Measurements from ENCODE around the gene UQCC2.

The UQCC2 gene

DNA sequence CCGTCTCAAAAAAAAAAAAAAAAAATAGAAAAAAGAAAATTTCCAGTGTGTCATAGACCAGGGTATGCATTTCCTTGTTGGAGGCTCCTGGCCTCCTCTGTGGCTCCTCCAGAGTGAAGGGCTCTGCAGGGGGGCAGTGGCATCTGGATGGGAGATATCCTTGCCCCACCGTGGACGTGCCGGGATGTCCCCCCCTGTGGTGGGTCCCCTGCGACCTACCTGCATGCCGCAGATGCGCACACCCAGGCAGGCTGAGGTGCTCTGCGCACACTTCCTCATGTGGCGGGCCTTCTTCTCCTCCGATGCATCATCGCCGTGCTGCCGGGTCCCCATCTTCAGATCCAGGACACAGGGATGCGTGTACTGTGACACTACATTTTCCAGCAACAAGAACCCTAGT lies 13.7 kb upstream of the UQCC2 start:
- DNase-seq, result no peak

DNA sequence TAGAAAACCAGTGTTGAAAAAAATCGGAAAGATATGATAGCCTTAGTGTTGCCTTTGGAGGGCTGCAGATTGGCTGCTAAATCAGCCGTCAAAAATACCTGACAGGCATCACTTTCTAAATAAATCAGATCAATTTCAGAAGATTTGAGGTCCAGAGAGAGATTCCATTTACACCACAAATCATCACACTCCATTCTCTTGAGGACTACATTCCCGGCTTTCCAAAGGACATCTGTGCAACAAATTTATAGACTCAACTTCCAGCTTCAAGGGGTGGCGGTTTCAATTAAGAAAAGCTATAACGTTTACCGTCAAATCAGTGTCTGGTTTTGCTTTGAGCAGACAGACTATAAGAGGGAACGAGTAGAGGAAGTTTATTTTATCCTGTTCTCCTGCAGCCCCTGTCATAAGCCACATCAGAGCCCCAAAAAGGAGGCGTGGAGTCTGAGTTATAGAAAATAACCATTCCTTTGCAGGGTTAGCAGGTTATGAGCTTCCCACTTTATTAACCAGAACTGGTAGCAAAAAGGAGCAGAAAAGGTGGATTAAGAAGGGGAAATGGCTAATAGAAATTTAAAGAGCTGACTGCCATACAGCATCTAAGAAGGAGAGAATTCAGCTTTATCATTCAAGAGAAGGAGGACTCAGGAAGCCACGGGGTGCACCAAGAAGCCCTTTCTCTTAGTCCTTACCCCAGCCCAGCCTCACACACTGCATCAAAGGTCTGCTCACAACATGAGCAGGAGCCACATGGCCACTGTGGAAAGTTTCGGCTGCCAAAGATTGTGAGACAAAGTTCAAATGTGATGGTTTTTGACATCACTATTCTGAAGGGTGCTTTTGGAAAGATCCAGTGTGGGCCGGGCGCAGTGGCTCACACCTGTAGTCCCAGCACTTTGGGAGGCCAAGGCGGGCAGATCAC lies 12.9 kb upstream of the UQCC2 start:
- no peak for DNase-seq

DNA sequence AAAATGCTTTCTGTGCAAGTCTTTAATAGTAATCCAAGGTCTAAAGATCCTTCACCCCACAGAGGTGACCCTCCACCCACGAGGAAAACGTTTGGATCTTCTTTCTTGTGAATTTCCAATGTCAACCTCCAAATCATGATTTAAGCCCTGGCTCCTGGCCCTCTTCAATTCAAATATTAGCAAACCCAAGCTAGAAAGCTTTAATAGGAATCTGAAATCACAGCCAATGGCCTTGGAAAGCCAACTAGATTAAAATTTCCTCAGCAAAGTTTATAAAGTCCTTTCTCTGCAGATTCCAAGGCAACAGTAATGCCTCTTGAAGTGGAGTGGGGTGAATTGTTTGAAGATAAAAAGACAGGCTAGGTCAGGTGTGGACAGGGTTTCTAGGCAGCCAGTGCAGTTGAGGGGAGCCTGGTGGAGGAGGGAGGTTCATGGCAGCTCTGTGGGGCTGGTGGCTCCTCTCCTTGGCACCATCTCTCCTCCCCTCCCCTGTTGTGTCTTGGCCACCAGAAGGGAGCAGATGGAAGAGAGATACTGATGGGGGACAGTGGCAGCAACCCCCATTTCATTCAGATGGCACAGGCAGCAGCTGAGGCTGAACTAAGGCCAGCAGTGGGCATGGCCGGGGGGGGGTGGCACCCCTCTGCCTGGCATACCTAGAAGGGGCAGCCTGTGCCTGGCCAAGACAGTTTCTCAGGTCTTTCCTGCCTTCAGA lies 12.0 kb upstream of the UQCC2 start:
- no peak for DNase-seq

- DNase-seq, result no peak
Measured at GRCh38 chr6:33722103-33722623, 10.7 kb upstream of the UQCC2 start.

DNA sequence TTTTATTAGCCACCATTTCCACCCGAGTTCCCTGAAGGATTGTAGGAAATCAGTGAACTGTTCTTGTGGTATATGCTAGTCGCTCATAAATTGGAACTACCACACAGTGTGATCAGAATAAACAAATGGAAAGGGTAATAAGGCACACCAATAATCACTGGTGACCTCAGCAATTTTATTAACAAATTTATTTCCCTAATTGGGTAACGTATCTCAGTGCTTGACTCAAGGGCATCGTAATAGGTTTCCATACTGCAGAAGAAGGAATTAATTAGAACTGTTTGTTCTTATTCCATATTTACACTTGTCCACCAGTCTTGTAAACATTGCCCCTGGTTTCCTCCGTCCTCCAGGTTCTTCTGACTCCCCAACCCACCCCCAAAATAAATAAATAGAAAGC lies 10.0 kb upstream of the UQCC2 start:
- no peak for DNase-seq

- DNase-seq, result no peak
Measured at GRCh38 chr6:33720998-33721397, 9.5 kb upstream of the UQCC2 start.

GRCh38 chr6:33719326-33719987 lies 8.0 kb upstream of the UQCC2 start:
- DNase-seq, result no peak

GRCh38 chr6:33718713-33719112 lies 7.2 kb upstream of the UQCC2 start:
- DNase-seq, result no peak

DNA sequence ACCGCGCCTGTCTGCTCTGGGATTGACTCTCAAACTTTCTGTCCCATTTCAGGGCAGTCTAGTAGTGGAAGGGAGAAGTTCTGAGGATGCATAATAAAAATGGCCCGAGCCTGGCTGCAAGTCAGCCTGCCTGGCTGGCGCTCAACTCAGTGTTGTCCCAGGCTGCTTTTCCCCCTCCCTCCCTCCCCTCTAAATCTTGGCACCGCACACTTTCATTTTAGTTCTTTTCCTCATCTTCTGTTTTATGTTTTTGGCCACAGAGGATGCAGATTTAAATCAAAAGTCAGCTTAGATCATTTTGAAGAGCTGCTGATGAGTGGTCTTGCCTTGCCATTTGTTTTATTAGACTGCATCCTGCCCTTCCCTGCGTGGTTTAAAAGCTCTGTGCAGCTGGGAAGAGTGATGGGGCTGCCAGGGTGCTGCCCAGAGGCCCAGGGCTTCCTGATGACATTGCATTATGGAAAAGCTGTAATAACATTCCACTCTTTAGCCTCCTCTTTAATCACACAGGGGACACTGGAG lies 6.5 kb upstream of the UQCC2 start:
- no peak for DNase-seq

GRCh38 chr6:33716890-33717632 lies 5.6 kb upstream of the UQCC2 start:
- peak; percentile 21 for DNase-seq

DNA sequence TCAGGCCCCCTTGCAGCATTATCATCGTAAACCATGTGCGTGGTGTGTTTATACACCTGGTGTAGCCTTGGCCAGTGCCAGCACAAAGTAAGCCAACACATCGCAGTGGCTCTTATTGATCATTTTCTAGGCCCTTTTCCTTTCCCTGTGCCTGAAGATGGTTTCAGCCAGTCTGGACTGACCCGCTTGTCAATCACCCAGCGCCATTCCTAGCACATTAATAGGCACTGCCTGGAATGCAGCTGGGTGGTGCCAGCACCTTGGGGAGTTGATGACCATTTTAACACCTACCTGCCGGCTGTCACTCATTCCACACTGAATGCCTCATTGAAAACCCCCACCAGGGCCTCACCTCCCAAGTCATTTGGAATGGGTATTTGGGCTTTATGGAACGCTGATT lies 4.9 kb upstream of the UQCC2 start:
- peak; percentile 38 for DNase-seq

DNA sequence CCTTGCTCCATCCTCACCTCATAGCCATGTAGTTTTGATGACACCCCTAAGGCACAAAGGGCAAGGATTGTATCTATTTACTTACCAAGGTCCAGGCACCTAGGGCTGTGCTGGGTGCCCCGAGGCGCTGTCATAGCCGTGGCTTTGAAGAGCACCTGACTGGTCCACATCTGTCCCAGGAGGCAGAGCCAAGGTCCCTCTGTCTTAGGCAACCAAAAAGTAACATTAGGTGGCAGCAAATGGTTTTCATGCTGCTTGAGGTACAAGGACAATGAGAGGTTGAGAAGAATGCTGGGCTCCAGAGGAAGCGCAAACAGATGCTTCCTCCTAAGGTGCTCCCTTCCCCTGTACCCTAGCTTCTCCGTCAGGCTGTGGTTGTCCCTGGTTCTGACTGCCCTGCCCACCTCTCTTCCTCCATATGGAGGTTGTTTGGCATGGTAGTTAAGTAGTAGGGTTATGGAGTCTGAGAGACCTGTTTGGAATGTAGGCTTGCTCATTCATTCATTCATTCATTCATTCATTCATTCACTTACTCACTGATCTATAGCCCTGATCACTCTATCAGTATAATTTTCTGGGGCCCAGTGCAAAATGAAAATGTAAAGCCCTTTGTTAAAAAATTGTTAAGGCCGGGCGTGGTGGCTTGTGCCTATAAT lies 3.0 kb upstream of the UQCC2 start:
- DNase-seq, result no peak

GRCh38 chr6:33713786-33714185 lies 2.3 kb upstream of the UQCC2 start:
- DNase-seq, result no peak

DNA sequence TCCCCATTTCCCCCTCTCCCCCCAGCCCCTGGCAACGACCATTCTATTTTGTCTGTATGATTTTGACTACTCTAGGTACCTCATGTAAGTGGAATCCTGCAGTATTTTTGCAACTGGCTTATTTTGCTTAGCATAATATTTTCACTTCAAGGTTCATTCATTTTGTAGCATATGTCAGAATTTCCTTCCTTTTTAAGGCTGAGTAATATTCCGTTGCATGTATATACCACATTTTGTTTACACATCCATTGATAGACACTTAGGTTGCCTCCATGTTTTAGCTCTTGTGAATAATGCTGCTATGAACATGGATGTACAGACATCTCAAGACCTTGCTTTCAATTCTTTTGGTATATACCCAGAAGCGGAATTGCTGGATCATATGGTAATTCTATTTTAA lies 1.4 kb upstream of the UQCC2 start:
- no peak for DNase-seq

GRCh38 chr6:33710296-33711121 lies 991 bp downstream of the UQCC2 start:
- peak; percentile 48 for DNase-seq

- no peak for DNase-seq
Measured at GRCh38 chr6:33709605-33710295, 1.8 kb downstream of the UQCC2 start.

GRCh38 chr6:33708516-33709204 lies 2.8 kb downstream of the UQCC2 start:
- DNase-seq, result no peak

DNA sequence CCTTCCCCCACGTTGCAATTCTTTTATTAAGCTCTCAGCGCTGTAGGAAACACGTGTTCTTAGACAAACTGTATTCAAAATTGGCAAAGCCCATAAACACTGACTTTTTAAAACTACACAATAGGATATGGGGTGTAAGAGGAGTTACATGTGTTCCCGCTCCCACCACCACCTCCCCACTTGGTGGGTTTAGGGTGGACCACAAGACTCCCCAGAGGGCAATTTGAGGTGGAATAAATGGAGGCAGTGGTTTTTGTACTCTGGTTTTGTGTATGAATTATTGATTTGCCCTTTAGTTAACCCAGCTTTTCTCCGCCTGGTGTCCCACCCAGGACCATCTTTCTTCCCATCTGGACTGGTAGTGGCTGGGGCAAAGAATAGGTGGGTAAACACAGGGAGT lies 3.7 kb downstream of the UQCC2 start:
- DNase-seq, result no peak

GRCh38 chr6:33705955-33706725 lies 5.4 kb downstream of the UQCC2 start:
- DNase-seq, result no peak
